HG03460 (cell line): ENCODE measurements around the gene EHMT1.
"Not testable (repeated sequence)": the region's sequence is repeated elsewhere in the genome, so short reads cannot be mapped to it uniquely, and the experiment has no call there.

Source experiments
- ATAC-seq: cut with Tn5 transposase; IDR thresholded peaks from one replicate; pipeline ENCODE4 v1.9.1; 2021; ENCODE audit not compliant: unreplicated experiment

EHMT1 gene

GRCh38 chr9:137715866-137716693 is 97.3 kb downstream of the EHMT1 start:
- ATAC-seq: not testable (repeated sequence)

DNA sequence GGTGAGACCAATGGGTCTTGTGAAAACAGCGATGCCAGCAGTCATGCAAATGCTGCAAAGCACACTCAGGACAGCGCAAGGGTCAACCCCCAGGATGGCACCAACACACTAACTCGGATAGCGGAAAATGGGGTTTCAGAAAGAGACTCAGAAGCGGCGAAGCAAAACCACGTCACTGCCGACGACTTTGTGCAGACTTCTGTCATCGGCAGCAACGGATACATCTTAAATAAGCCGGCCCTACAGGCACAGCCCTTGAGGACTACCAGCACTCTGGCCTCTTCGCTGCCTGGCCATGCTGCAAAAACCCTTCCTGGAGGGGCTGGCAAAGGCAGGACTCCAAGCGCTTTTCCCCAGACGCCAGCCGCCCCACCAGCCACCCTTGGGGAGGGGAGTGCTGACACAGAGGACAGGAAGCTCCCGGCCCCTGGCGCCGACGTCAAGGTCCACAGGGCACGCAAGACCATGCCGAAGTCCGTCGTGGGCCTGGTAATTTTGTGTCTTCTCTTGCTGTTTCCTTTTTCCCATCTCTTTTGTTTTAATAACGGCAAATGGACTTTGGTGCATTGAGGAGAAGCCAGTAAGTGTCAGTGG is 98.0 kb downstream of the EHMT1 start:
- ATAC-seq: no peak

GRCh38 chr9:137717776-137718327 is 99.0 kb downstream of the EHMT1 start:
- no peak for ATAC-seq

DNA sequence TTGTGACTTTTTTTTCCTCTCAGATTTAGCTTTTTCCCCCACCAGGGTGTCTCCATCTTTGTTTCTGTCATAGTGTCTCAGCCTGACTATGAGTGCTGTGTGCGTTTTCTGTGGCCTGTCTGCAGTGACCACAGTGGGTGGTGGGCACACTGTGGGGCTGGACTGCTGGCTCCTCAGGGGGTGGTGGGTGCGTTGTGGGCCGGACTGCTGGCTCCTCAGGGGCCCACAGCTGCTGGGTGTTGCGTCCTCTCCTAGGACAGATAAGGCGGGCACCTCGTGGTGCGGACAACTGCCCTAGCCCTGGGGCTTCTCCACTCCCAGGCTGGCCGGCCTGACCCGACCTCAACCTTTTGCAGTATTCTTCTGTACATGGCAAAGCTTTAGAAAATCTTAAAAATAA is 100.4 kb downstream of the EHMT1 start:
- ATAC-seq: no peak

DNA sequence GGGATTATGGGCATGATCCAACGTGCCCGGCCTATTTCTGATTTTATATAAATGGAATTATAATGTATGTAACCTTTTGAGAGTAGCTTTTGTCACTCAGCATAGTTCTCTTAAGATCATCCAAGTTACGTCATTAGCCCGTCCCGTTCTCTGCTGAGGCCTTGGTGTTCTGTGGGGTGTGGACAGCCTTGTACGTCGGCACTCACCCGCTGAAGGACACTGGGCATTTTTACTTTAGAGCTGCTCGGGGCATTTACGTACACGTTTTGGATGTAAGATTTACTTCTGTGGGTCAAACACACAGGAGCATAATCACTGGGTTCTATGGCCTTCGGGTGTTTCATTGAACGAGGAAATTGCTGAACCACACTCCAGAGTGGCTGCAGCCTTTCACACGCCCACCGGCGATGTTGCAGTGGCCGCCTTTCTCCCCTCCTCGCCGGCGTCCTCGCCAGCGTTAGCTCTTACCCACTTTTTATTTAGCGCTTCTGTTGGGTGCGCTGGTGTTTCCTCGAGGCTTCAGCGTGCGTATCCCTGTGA is 101.8 kb downstream of the EHMT1 start:
- no peak for ATAC-seq

- ATAC-seq: no peak
These were observed 102.7 kb downstream of the EHMT1 start for GRCh38 chr9:137721479-137721878.

DNA sequence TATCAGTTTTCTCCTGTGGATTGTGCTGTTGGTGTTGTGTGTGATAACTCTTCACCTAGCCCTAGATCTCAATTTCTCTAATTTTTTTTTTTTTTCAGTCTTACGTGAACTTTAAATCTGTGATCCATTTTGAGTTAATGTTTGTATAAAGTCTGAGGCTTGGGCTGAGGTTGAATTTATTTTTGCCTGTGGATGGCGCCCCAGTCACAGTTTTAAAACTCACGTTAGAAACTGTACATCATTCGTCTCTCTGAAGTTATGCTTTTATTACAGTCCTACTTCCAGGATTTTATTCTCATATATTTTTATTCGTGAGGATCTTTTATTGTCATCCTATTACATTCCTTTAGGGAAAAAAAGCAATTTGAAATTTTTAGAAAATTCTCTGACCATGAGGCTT is 103.1 kb downstream of the EHMT1 start:
- ATAC-seq: no peak

DNA sequence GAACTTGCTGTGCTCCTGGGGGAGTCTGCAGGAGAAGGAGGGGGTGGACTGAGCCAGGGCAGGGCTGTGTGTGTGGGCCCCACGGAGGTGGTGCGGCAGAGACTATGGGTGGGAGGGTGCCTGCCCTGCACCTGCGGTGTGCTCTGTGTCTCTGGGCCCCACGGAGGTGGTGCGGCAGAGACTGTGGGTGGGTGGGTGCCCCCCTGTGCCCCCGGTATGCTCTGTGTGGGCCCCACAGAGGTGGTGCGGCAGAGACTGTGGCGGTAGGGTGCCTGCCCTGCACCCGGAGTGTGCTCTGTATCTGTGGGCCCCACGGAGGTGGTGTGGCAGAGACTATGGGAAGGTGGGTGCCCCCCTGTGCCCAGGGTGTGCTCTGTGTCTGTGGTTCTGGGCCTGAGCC is 103.7 kb downstream of the EHMT1 start:
- no peak for ATAC-seq

GRCh38 chr9:137723356-137723755 is 104.6 kb downstream of the EHMT1 start:
- ATAC-seq: not testable (repeated sequence)

DNA sequence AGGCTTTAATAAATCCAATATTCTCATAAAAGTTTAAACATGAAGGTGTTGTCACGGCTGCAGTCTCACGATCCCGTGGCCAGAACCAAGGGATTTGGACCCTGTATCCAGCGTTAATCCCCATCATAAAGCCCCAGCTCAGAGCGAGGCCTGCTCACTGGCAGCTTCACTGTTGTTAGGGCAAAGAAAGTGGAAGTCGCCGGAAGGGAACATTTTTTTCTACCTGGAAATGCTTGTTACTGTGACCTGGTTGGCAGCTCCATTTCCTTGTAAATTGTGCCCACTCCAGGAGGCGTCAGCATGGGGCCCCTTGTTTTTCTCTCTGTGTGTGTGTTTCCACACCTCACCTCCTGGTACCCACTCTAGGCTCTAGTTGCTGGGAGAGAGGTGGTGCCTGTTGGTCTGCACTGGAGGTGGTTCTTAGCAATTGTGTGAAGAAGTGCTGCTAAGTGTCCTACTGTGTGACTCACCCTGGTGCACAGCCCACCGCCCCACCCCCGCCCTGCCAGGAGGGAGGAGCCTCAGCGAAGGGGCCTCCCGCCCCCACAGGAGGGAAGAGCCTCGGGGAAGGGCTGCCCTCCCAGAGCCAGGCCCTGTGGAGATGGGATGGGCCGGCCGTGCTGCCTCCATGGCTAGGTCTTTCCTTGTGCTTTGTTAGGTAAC is 105.1 kb downstream of the EHMT1 start:
- no peak for ATAC-seq

GRCh38 chr9:137724818-137725240 is 106.0 kb downstream of the EHMT1 start:
- ATAC-seq: no peak

DNA sequence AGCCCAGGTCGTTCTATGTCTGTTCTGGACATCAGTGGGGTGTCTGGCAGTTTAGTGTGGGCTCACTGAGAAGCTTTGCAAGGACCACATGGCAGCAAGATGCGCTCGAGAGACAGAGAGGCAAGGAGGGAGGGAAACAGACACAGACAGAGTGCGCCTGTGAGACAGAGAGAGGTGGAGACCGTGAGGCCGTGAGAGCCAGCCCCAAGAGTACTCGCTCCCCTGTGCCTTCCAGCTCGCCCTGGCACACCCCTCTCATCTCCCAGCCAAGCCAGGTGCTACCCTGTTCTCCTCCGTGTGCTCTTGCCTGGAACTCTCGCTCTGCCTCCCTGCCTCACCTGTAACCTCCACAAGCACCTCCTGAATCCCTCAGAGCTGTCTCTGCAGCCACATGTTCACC is 106.8 kb downstream of the EHMT1 start:
- ATAC-seq: no peak

DNA sequence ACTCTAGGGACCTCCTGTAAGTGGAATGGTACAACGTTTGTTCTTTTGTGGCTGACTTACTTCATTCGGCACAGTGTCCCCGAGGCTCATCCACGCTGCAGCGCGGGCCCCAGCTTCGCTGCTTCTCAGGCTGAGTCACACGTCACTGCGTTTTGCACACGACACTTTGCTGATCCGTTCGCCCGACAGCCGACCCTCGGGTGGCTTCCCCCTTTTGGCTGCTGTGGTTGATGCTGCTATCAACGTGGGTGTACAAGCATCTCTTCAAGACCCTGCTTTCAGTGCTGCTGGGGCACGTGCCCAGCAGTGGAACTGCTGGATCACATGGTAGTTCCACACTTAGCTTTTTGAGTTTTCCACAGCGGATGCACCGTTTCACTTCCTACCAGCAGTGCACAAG is 107.5 kb downstream of the EHMT1 start:
- ATAC-seq: peak; percentile 65

DNA sequence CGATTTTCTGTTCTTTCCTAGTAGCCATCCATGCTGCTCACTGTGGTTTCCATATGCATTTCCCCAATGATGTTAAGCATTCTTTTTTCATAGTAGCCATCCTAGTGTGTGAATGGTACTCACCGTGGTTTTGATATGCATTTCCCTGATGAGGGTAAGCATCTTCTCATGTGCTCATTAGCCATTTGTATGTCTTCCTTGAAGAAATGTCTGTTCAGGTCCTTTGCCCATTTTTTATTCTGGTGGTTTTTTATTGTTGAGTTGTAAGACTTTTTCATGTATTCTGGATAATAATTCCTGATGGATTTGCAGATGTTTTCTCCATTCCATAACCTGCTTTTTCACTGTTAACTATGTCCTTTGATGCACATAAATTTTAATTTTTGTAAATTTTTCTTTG is 108.0 kb downstream of the EHMT1 start:
- ATAC-seq: no peak

DNA sequence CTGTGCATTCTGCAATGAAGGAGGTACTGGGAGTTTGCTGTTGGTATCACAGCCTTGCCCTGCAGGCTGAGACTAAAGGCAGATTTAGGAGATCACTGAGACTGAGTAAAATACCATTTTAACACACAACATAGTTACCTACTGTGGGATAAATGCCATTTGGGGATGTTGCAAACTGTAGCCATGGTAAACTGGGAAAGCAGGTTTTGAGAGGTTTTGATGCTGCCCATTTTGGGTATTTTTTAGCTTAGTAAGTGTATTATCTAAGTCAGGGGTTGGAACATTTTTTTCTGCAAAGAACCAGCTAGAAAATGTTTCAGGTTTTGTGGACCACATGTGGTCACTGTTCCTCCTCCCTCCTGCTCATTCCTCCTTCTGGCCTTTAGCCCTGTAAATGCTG is 108.9 kb downstream of the EHMT1 start:
- no peak for ATAC-seq

DNA sequence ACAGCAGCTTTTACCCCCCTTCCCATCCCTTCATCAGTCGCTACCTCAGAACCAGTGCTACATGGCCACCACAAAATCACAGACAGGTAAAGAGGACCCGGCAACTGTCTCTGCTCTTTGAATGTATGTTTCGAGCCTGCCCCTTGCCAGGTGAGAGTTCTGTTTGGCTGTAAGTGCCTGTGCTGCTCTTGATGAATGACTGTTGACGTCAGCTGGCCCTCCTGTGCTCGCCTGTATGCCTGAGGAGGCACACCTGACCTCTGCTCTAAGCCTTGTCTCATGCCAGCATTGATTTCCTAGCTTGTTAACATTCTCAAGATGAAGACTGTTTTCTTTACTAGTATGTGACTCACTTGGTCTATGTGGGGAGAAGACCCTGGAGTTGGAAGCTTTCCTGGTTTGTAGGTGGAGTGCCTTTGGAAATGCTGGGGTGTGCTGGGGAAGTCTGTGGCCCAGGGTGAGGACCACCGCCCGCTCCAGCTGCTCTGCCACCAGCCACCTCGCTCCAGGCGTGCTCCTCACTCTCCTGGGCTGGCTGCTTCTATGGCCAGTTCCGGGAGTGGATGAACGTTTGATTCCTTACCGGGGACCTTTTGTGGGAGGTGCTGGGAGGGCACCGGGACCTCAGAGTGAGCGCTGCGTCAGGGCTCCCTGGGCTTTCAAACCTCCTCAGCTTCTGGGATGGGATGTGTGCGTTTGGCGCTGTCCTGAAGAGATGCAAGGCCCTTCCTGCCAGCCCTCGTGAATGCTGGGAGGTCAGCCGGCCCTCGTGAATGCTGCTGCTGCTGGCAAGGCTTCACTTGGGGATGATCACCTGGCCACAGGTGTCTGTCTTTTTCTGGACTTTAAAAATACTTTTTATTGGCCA is 109.9 kb downstream of the EHMT1 start:
- ATAC-seq: no peak

DNA sequence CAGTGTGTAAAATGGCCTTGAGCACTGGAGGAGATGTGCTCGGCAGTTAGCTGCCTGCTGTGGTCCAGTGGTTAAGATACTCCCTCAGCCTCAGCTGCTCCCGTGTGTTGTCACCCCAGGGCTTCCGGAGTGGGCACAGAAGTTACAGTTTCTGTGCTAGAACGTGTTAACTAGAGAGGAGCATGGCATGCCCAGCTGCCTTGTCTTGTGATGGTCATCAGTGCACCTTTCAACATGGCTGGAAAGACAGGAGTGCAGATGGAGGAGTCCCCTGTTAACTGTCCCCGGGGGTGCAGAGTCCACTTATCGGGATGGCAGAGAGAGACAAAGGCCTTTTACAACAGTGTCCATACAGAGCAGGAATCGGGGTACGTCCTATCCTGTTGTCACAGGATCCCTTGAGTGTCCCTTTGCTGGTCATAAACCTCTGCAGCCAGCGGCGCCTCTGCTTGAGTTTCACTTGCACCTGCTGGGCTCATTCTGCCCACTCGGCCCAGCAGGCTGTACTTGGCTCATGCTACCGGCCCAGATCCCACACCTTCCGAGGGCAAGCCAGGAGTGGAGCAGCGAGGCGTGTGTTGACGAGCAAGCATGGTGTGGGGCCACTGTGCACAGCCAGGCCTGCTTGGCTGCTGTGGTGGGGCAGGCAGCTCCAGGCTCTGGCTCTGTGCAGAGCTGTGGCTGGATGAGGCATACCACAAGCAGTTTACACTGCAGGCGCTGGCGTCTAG is 112.6 kb downstream of the EHMT1 start:
- no peak for ATAC-seq

- no peak for ATAC-seq
These were observed 113.4 kb downstream of the EHMT1 start for GRCh38 chr9:137731947-137732813.

- ATAC-seq: no peak
These were observed 114.6 kb downstream of the EHMT1 start for GRCh38 chr9:137733429-137733828.
